Breast epithelium (tissue), 4 donors: ENCODE measurements around the gene DEPDC1. TPM values are rescaled to one million over a fixed set of nuclear protein-coding genes. Genes with fewer than 3 reads are reported as not detected.

Experiments used
- DNase-seq, 2 donors: peaks; one replicate each; pipeline ENCODE4 v3.0.0-alpha.2; 2019; ENCODE audit warnings: low spot score in 2 of 2
- H3K27ac ChIP-seq, 2 donors: fragments of 200-600 bp; sonication (generic) in 1 of 2; one replicate each; pipeline ENCODE4 v1.5.1; 2016 to 2019; ENCODE audit warnings: mild to moderate bottlenecking in 1 of 2
- H3K27me3 ChIP-seq, 2 donors: fragments of 200-600 bp; sonication (generic) in 1 of 2; one replicate each; pipeline versions ENCODE4 v1.5.1 to v1.6.0; 2017 to 2019; ENCODE audit warnings: control low read depth in 1 of 2, mild to moderate bottlenecking in 1 of 2
- H3K36me3 ChIP-seq: fragments of 200-600 bp; one replicate; pipeline ENCODE4 v1.5.1; 2019
- H3K4me1 ChIP-seq, 2 donors: fragments of 200-600 bp; sonication (generic); one replicate each; pipeline ENCODE4 v1.5.1; 2016 to 2019; ENCODE audit warnings: control low read depth in 1 of 2
- H3K4me3 ChIP-seq, 3 donors: fragments of 200-600 bp; sonication (generic); 1 replicate in 2 of 3; 2 replicates in 1 of 3; pipeline ENCODE4 v1.5.1; 2016 to 2019; ENCODE audit warnings: mild to moderate bottlenecking in 3 of 3, moderate library complexity in 2 of 3
- H3K9me3 ChIP-seq, 2 donors: fragments of 200-600 bp; sonication (generic) in 1 of 2; one replicate each; pipeline ENCODE4 v1.5.1; 2016 to 2019; ENCODE audit warnings: control low read depth in 1 of 2
- POLR2A ChIP-seq: fragments of 450-650 bp; IDR thresholded peaks from one replicate; pipeline ENCODE4 v1.6.1; 2016; ENCODE audit warnings: antibody characterized with exemption, mild to moderate bottlenecking, moderate library complexity
- POLR2AphosphoS5 ChIP-seq, 3 donors: sonication (generic); formaldehyde crosslinking; IDR thresholded peaks; one replicate each; pipeline ENCODE4 v1.6.1; 2017; ENCODE audit warnings: antibody characterized with exemption in 3 of 3
- intact Hi-C: fragments of 100-400 bp; cut with DNase I; formaldehyde crosslinking; loops from one replicate; pipeline ENCODE4 v1.15.1; 2023; ENCODE audit warnings: low total_unique reads
- total RNA-seq, 3 donors: library from RNA; depleted of rRNA; stranded (reverse); fragments of >200 nt; gene quantifications; one replicate each; pipeline ENCODE4 v1.1.0, GENCODE V29; 2016
- TF ChIP-seq, protein P1 (sequence below), 3 donors: fragments of 450-650 bp; IDR thresholded peaks; one replicate each; pipeline ENCODE4 v1.5.1; 2016 to 2017; ENCODE audit warnings: antibody characterized with exemption in 3 of 3, mild to moderate bottlenecking in 3 of 3, moderate library complexity in 3 of 3

DEPDC1 gene
- total RNA-seq, 3 donors from 2014 or later, result 1.5 to 1.9 TPM; not detected in 1

DNA sequence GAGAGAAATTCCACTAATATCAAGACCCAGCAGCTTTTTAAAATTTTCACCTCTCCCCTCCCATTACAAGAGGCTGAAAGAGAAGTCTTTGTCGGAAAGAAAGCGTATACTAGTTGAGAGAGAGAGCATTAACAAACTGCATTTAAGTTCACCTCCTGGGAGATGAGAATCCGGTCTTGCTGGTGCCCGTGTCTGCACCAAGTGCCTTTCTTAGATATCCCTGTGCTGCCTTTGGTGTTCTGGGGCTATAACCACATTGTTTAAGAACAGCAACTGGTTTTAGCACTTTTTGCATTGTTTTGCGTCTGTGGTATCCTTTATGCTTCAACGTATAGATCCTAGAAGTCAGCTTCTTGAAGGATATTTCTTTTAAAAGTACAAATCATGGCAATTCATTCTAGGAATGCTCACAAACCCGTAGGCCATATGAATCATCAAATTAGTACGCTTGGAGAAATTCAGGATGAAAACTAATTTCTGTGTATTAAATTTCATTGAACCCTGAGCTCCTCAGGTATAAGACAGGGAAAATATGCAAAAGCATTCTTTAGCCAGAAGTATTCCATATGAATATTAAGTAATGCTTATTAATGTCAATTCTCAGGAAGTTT, 43.7 kb downstream of the DEPDC1 start:
- no peak for DNase-seq
- H3K4me1 ChIP-seq, result no peaks in the 10 kb centered on the region
- H3K27ac ChIP-seq, result no peak overlapping the region
- H3K27me3 ChIP-seq, result no peaks in the 10 kb centered on the region
- TF ChIP-seq POLR2A, result no peak
- TF ChIP-seq, protein P1, sequence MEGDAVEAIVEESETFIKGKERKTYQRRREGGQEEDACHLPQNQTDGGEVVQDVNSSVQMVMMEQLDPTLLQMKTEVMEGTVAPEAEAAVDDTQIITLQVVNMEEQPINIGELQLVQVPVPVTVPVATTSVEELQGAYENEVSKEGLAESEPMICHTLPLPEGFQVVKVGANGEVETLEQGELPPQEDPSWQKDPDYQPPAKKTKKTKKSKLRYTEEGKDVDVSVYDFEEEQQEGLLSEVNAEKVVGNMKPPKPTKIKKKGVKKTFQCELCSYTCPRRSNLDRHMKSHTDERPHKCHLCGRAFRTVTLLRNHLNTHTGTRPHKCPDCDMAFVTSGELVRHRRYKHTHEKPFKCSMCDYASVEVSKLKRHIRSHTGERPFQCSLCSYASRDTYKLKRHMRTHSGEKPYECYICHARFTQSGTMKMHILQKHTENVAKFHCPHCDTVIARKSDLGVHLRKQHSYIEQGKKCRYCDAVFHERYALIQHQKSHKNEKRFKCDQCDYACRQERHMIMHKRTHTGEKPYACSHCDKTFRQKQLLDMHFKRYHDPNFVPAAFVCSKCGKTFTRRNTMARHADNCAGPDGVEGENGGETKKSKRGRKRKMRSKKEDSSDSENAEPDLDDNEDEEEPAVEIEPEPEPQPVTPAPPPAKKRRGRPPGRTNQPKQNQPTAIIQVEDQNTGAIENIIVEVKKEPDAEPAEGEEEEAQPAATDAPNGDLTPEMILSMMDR (IDR thresholded peaks at IDR 0.05), result no peak
- TF ChIP-seq POLR2AphosphoS5 (IDR thresholded peaks at IDR 0.05), result no peak
- H3K36me3 ChIP-seq, result no peaks in the 10 kb centered on the region
- H3K4me3 ChIP-seq, result no peak overlapping the region
- intact Hi-C loops, result no loop called here
- H3K9me3 ChIP-seq, result no peaks in the 10 kb centered on the region

- H3K9me3 ChIP-seq, result no peaks in the 10 kb centered on the region
- no peak for DNase-seq
- no peak within 1 kb of the TSS for H3K27ac ChIP-seq
- no peaks in the 10 kb centered on the region for H3K4me1 ChIP-seq
- no peak within 1 kb of the TSS for H3K4me3 ChIP-seq
- no peaks in the 10 kb centered on the region for H3K36me3 ChIP-seq
- TF ChIP-seq, protein P1 (IDR thresholded peaks at IDR 0.05), result no peak
- TF ChIP-seq POLR2A, result no peak
- no peak for TF ChIP-seq POLR2AphosphoS5 (IDR thresholded peaks at IDR 0.05)
- intact Hi-C loops, result no loop called here
- no peaks in the 10 kb centered on the region for H3K27me3 ChIP-seq
Observed at GRCh38 chr1:68449901-68450300, 47.0 kb downstream of the DEPDC1 start, which contains the start of gene RPE65. Gene RPE65 (minus strand): TSS chr1:68449954. CDS start chr1:68449905, 49 bp downstream.

DNA sequence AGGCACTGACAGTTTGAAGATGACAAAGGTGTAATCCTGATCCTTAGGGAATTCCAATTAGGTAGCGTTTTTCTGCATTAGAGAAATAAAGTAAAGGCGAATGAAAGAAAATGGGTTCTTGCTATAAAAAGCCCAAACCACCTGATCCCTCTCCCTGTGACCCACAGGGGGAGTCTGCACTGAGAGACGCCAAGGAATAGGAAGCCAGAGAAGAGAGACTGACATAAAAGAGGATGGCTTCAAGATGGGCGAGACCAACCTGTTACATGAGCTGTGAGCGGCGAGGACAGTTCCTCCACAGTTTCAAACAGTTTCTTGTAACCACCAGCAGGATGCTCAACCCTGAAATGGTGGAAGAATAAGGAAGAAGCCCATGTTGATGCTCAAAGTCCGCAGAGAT, 48.5 kb downstream of the DEPDC1 start:
- H3K27me3 ChIP-seq, result no peaks in the 10 kb centered on the region
- H3K27ac ChIP-seq, result no peak overlapping the region
- no peaks in the 10 kb centered on the region for H3K4me1 ChIP-seq
- no peaks in the 10 kb centered on the region for H3K9me3 ChIP-seq
- no peak overlapping the region for H3K4me3 ChIP-seq
- no peak for DNase-seq
- TF ChIP-seq POLR2AphosphoS5 (IDR thresholded peaks at IDR 0.05), result no peak
- TF ChIP-seq POLR2A, result no peak
- TF ChIP-seq, protein P1 (IDR thresholded peaks at IDR 0.05), result no peak
- no peaks in the 10 kb centered on the region for H3K36me3 ChIP-seq
- intact Hi-C loops, result no loop called here

DNA sequence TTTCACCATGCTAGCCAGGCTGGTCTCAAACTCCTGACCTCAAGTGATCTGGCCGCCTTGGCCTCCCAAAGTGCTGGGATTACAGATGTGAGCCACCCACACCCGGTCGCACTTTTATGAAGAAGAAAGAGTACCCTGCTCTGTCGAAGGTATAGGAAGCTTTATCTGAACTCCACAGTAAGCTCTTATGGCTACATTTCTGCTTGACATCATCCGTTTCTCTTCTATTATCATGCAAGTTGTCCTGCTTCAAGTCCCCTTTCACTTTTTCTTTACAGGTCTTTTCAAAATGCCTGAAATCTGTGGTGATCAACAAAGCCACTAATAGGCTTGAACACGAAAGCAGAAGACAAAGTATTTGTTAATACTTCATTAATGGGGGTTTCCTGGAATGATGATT, 51.2 kb downstream of the DEPDC1 start:
- intact Hi-C loops, result no loop called here
- H3K9me3 ChIP-seq, result no peaks in the 10 kb centered on the region
- no peaks in the 10 kb centered on the region for H3K4me1 ChIP-seq
- no peaks in the 10 kb centered on the region for H3K27me3 ChIP-seq
- H3K4me3 ChIP-seq, result no peak overlapping the region
- DNase-seq, result no peak
- no peaks in the 10 kb centered on the region for H3K36me3 ChIP-seq
- TF ChIP-seq POLR2A, result no peak
- no peak for TF ChIP-seq POLR2AphosphoS5 (IDR thresholded peaks at IDR 0.05)
- TF ChIP-seq, protein P1 (IDR thresholded peaks at IDR 0.05), result no peak
- no peak overlapping the region for H3K27ac ChIP-seq

DNA sequence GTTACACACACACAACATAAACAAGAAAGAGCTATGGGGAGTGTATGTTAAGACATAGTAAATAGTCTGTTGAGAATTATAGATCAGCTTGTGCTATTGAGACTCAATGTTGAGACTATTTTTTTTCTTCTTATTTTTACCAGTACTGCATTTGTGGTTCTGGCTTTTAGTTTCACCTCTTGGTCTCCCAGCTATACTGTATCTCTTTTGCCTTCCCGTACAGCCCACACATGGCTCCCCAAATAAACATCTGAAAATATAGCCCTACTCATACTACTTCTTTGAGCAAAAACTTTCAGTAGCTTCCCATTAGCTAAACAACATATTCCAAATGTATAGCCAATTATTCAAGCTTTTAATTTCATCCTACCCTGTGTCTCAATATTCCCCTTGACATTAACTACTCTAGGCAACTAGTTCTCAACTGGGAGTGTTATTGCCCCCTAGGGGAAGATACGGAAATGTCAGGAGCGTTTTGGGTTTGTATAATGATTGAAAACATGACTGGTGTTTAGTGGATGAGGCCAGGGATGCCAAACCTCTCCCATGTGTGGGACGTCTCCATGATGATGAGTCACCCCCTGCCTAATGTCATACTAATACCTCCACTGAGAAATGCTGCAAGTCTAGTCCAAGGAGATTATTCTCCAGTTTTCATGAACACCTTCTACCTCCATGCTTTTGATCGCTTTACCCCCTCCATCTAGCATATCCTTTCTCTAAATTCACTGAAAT, 53.9 kb downstream of the DEPDC1 start:
- intact Hi-C loops, result no loop called here
- Histone ChIP-seq H3K27ac (no peak overlapping the region), H3K9me3 (no peaks in the 10 kb centered on the region), H3K4me1 (no peaks in the 10 kb centered on the region), H3K27me3 (no peaks in the 10 kb centered on the region), H3K4me3 (no peak overlapping the region), H3K36me3 (no peaks in the 10 kb centered on the region)
- DNase-seq, result no peak
- TF ChIP-seq, protein P1 (IDR thresholded peaks at IDR 0.05), result peak; percentile 14 to 36 (median 28)
- no peak for TF ChIP-seq POLR2A
